ENCODE results near the gene TSPAN14.

GRCh38 chr10:80473692-80474596 is 19.8 kb downstream of the TSPAN14 start:
- TF ChIP-seq POLR2AphosphoS5 (IDR thresholded peaks at IDR 0.05; ENCODE audit: low read depth, low read length): no peak
- no peak for TF ChIP-seq TAF1 (IDR thresholded peaks at IDR 0.05; ENCODE audit: low read depth, low read length)
- no peak for TF ChIP-seq POLR2A (IDR thresholded peaks at IDR 0.05; ENCODE audit: low read depth, low read length)
- TF ChIP-seq POU2F2 (IDR thresholded peaks at IDR 0.05; ENCODE audit: low read depth, low read length): no peak
